Esophagus muscularis mucosa (tissue), 4 donors: ENCODE results near the gene CALHM5. TPM values are rescaled to one million over a fixed set of nuclear protein-coding genes. Genes with fewer than 3 reads are reported as not detected.

ENCODE experiments used
- DNase-seq: peaks from one replicate; pipeline ENCODE4 v3.0.0-alpha.2; 2017; ENCODE audit errors: extremely low spot score
- H3K27ac ChIP-seq, 4 donors: fragments of 200-600 bp; sonication (generic); replicated peaks in 1 of 4; 1 replicate in 3 of 4; 2 replicates in 1 of 4; pipeline ENCODE4 v1.5.1; 2016 to 2019; ENCODE audit warnings: mild to moderate bottlenecking in 1 of 4
- H3K27me3 ChIP-seq, 4 donors: fragments of 200-600 bp; sonication (generic); one replicate each; pipeline versions ENCODE4 v1.5.1 to v1.6.0; 2016 to 2019
- H3K36me3 ChIP-seq, 4 donors: fragments of 200-600 bp; sonication (generic); one replicate each; pipeline ENCODE4 v1.5.1; 2016 to 2019
- H3K4me1 ChIP-seq, 4 donors: fragments of 200-600 bp; sonication (generic); one replicate each; pipeline ENCODE4 v1.5.1; 2016 to 2019
- H3K4me3 ChIP-seq, 4 donors: fragments of 200-600 bp; sonication (generic); 1 replicate in 2 of 4; 2 replicates in 2 of 4; pipeline ENCODE4 v1.5.1; 2016 to 2019; ENCODE audit warnings: mild to moderate bottlenecking in 4 of 4, moderate library complexity in 1 of 4
- H3K9me3 ChIP-seq, 4 donors: fragments of 200-600 bp; sonication (generic); 1 replicate in 3 of 4; 2 replicates in 1 of 4; pipeline ENCODE4 v1.5.1; 2016 to 2019
- CTCF ChIP-seq, 3 experiments: fragments of 200-600 bp in 2 of 3; fragments of 450-650 bp in 1 of 3; sonication (generic) in 2 of 3; IDR thresholded peaks; one replicate each; pipeline ENCODE4 v1.5.1; 2017 to 2019; ENCODE audit warnings: antibody characterized with exemption in 3 of 3, mild to moderate bottlenecking in 2 of 3, moderate library complexity in 1 of 3
- EP300 ChIP-seq: sonication (generic); formaldehyde crosslinking; IDR thresholded peaks from one replicate; pipeline ENCODE4 v1.6.1; 2017; ENCODE audit warnings: antibody characterized with exemption
- POLR2A ChIP-seq: fragments of 450-650 bp; IDR thresholded peaks from one replicate; pipeline ENCODE4 v1.6.1; 2017; ENCODE audit warnings: antibody characterized with exemption, moderate library complexity, mild to moderate bottlenecking, low read depth
- POLR2AphosphoS5 ChIP-seq, 2 donors: sonication (generic); formaldehyde crosslinking; IDR thresholded peaks; one replicate each; pipeline ENCODE4 v1.6.1; 2017; ENCODE audit warnings: antibody characterized with exemption in 2 of 2
- WGBS: methylation state at CpG from one replicate; pipeline ENCODE4 v1.1.5; 2018; 5-methylcytosine and 5-hydroxymethylcytosine counted together
- intact Hi-C: fragments of 100-400 bp; cut with DNase I; formaldehyde crosslinking; loops from one replicate; pipeline ENCODE4 v1.15.1; 2023
- total RNA-seq, 4 donors: library from RNA; depleted of rRNA; stranded (reverse); fragments of >200 nt; gene quantifications; one replicate each; pipeline versions ENCODE4 v1.1.0 to v1.2.1, GENCODE V29; 2016

The CALHM5 gene
- total RNA-seq, 4 donors from 2014 or later: 2.0 to 4.2 (median 3.3) TPM

GRCh38 chr6:116524236-116524635 lies 12.8 kb downstream of the CALHM5 start:
- DNase-seq: no peak
- TF ChIP-seq POLR2AphosphoS5 (IDR thresholded peaks at IDR 0.05) (no peak), EP300 (no peak), POLR2A (no peak), CTCF (IDR thresholded peaks at IDR 0.05) (no peak)
- peaks cover 0 to 2% (median 0%) of the 10 kb centered on the region in 4 donors for H3K27me3 ChIP-seq
- H3K36me3 ChIP-seq: no peaks in the 10 kb centered on the region
- WGBS: 79% methylated on average over 2 of the region's 2 CpGs
- H3K4me3 ChIP-seq: no peak overlapping the region
- intact Hi-C loops: no loop called here
- H3K4me1 ChIP-seq: no peaks in the 10 kb centered on the region
- H3K27ac ChIP-seq: no peak overlapping the region
- H3K9me3 ChIP-seq: no peaks in the 10 kb centered on the region

- Histone ChIP-seq H3K27me3 (peaks cover 0 to 7% (median 0%) of the 10 kb centered on the region in 4 donors), H3K4me3 (no peak overlapping the region), H3K9me3 (no peaks in the 10 kb centered on the region), H3K4me1 (no peaks in the 10 kb centered on the region), H3K27ac (no peak overlapping the region), H3K36me3 (no peaks in the 10 kb centered on the region)
- intact Hi-C loops: no loop called here
- WGBS: 93% methylated on average over 1 of the region's 1 CpG
- TF ChIP-seq CTCF (IDR thresholded peaks at IDR 0.05) (no peak), POLR2A (no peak), EP300 (no peak), POLR2AphosphoS5 (IDR thresholded peaks at IDR 0.05) (no peak)
- DNase-seq: no peak
These were observed 16.7 kb downstream of the CALHM5 start for GRCh38 chr6:116528133-116528532.

GRCh38 chr6:116528780-116529179 lies 17.3 kb downstream of the CALHM5 start:
- no peak overlapping the region for H3K4me3 ChIP-seq
- no peak overlapping the region for H3K27ac ChIP-seq
- H3K4me1 ChIP-seq: no peaks in the 10 kb centered on the region
- peaks cover 0 to 7% (median 0%) of the 10 kb centered on the region in 4 donors for H3K27me3 ChIP-seq
- H3K36me3 ChIP-seq: no peaks in the 10 kb centered on the region
- DNase-seq: no peak
- H3K9me3 ChIP-seq: no peaks in the 10 kb centered on the region
- intact Hi-C loops: no loop called here
- TF ChIP-seq POLR2A (no peak), CTCF (IDR thresholded peaks at IDR 0.05) (no peak), EP300 (no peak), POLR2AphosphoS5 (IDR thresholded peaks at IDR 0.05) (no peak)
- 69% methylated on average over 3 of the region's 3 CpGs for WGBS

GRCh38 chr6:116529466-116530290 lies 18.2 kb downstream of the CALHM5 start:
- H3K36me3 ChIP-seq: no peaks in the 10 kb centered on the region
- no peak for DNase-seq
- H3K4me1 ChIP-seq: no peaks in the 10 kb centered on the region
- WGBS: 84% methylated on average over 3 of the region's 3 CpGs
- H3K9me3 ChIP-seq: no peaks in the 10 kb centered on the region
- no peak overlapping the region for H3K27ac ChIP-seq
- no peak overlapping the region for H3K4me3 ChIP-seq
- intact Hi-C loops: no loop called here
- H3K27me3 ChIP-seq: peaks cover 0 to 7% (median 0%) of the 10 kb centered on the region in 4 donors
- TF ChIP-seq CTCF (IDR thresholded peaks at IDR 0.05) (no peak), POLR2A (no peak), POLR2AphosphoS5 (IDR thresholded peaks at IDR 0.05) (no peak), EP300 (no peak)

GRCh38 chr6:116530436-116530835 lies 19.0 kb downstream of the CALHM5 start:
- H3K9me3 ChIP-seq: no peaks in the 10 kb centered on the region
- peaks cover 0 to 7% (median 0%) of the 10 kb centered on the region in 4 donors for H3K27me3 ChIP-seq
- no peak for TF ChIP-seq POLR2AphosphoS5 (IDR thresholded peaks at IDR 0.05)
- no peak for TF ChIP-seq POLR2A
- TF ChIP-seq CTCF (IDR thresholded peaks at IDR 0.05): no peak
- H3K4me1 ChIP-seq: no peaks in the 10 kb centered on the region
- H3K4me3 ChIP-seq: no peak overlapping the region
- H3K27ac ChIP-seq: no peak overlapping the region
- intact Hi-C loops: no loop called here
- DNase-seq: no peak
- 55% methylated on average over 2 of the region's 2 CpGs for WGBS
- H3K36me3 ChIP-seq: no peaks in the 10 kb centered on the region
